ENCODE results near the gene ABCC3. TPM values are rescaled to one million over a fixed set of nuclear protein-coding genes. Genes with fewer than 3 reads are reported as not detected.

Gene ABCC3
- total RNA-seq, 1 experiment from 2014 or later = 293 TPM

- intact Hi-C loops (cut with micrococcal nuclease) = no loop called here
Observed at GRCh38 chr17:50712641-50713040, 78.0 kb downstream of the ABCC3 start.

GRCh38 chr17:50715471-50715870 lies 80.8 kb downstream of the ABCC3 start:
- CTCF ChIA-PET = interaction anchor here (0.6 to 0.8 kb wide), 2 partner anchors 16 to 32 kb away, joined by 3 to 7 read pairs; no protein-coding TSS in a partner anchor
- H3K36me3 Mint-ChIP-seq (ENCODE audit: insufficient read depth, unreplicated experiment) = peaks cover 7% of the 10 kb centered on the region
- peaks cover 1% of the 10 kb centered on the region for H3K4me1 Mint-ChIP-seq (ENCODE audit: insufficient read depth, unreplicated experiment)
- no peak for TF ChIP-seq CTCF (IDR thresholded peaks at IDR 0.05; ENCODE audit: unreplicated experiment)
- no peak overlapping the region for H3K4me3 Mint-ChIP-seq (ENCODE audit: unreplicated experiment)
- DNase-seq (ENCODE audit: unreplicated experiment) = no peak
- H3K9me3 Mint-ChIP-seq (ENCODE audit: unreplicated experiment) = no peaks in the 10 kb centered on the region
- intact Hi-C loops (cut with micrococcal nuclease) = no loop called here
- H3K27ac Mint-ChIP-seq (ENCODE audit: low read depth, unreplicated experiment) = no peak overlapping the region
- POLR2A ChIA-PET = no interaction called here
- no TSS peak for BruUV-seq (replicated peaks)
- H3K27me3 Mint-ChIP-seq (ENCODE audit: insufficient read depth, unreplicated experiment) = no peaks in the 10 kb centered on the region

More at GRCh38 chr17:50712641-50713040, 78.0 kb downstream of the ABCC3 start:
- no TSS peak for BruUV-seq (replicated peaks)
- Mint-ChIP-seq H3K27ac (ENCODE audit: low read depth, unreplicated experiment) (no peak overlapping the region), H3K4me3 (ENCODE audit: unreplicated experiment) (no peak overlapping the region), H3K36me3 (ENCODE audit: insufficient read depth, unreplicated experiment) (peaks cover under 1% of the 10 kb centered on the region), H3K27me3 (ENCODE audit: insufficient read depth, unreplicated experiment) (no peaks in the 10 kb centered on the region), H3K9me3 (ENCODE audit: unreplicated experiment) (no peaks in the 10 kb centered on the region), H3K4me1 (ENCODE audit: insufficient read depth, unreplicated experiment) (peaks cover 15% of the 10 kb centered on the region)
- no peak for DNase-seq (ENCODE audit: unreplicated experiment)
- POLR2A ChIA-PET = no interaction called here
- CTCF ChIA-PET = no interaction called here
- no peak for TF ChIP-seq CTCF (IDR thresholded peaks at IDR 0.05; ENCODE audit: unreplicated experiment)

- no peak for TF ChIP-seq CTCF (IDR thresholded peaks at IDR 0.05; ENCODE audit: unreplicated experiment)
- BruUV-seq (replicated peaks) = no TSS peak
- ChIA-PET CTCF (interaction anchor here (0.8 kb wide), 1 partner anchor 157 kb away, joined by 3 read pairs; no protein-coding TSS in a partner anchor), POLR2A (interaction anchor here (0.5 to 2.0 kb wide), 19 partner anchors 11 to 520 kb away, joined by 3 to 67 read pairs (median 4); partner anchors contain the start of genes ANKRD40 and TOB1)
- H3K9me3 Mint-ChIP-seq (ENCODE audit: unreplicated experiment) = no peaks in the 10 kb centered on the region
- peaks cover 13% of the 10 kb centered on the region for H3K36me3 Mint-ChIP-seq (ENCODE audit: insufficient read depth, unreplicated experiment)
- peak; percentile 95 for DNase-seq (ENCODE audit: unreplicated experiment)
- intact Hi-C loops (cut with micrococcal nuclease) = loop anchor here (1.0 kb wide), 1 partner anchor 11 kb away; no protein-coding TSS in a partner anchor
- H3K27me3 Mint-ChIP-seq (ENCODE audit: insufficient read depth, unreplicated experiment) = no peaks in the 10 kb centered on the region
- peak within 1 kb of the TSS; percentile 96 for H3K4me3 Mint-ChIP-seq (ENCODE audit: unreplicated experiment)
- peaks cover 6% of the 10 kb centered on the region for H3K4me1 Mint-ChIP-seq (ENCODE audit: insufficient read depth, unreplicated experiment)
- H3K27ac Mint-ChIP-seq (ENCODE audit: low read depth, unreplicated experiment) = peak within 1 kb of the TSS; percentile 99
Observed at GRCh38 chr17:50719144-50719923, 84.7 kb downstream of the ABCC3 start, which contains the start of gene LUC7L3. Gene LUC7L3, plus strand, starts transcription at chr17:50719603. Its CDS starts 130 bp downstream, at chr17:50719733.

Data from MCF 10A (cell line).